Activated naive CD8-positive, alpha-beta T cell treated with anti-CD3 and anti-CD28 coated beads, Interleukin-2, amount 10 ng/mL, durations not matched to agents 7 days and 5 days (primary cell): ENCODE data around the gene TLE1. TPM values are rescaled to one million over a fixed set of nuclear protein-coding genes. Genes with fewer than 3 reads are reported as not detected.
"Not testable (repeated sequence)": the region's sequence is repeated elsewhere in the genome, so short reads cannot be mapped to it uniquely, and the experiment has no call there.

Experiments
- ATAC-seq: fragments of 150-1000 bp; cut with Tn5 transposase; one replicate; pipeline ENCODE4 v1.10.0; 2021; ENCODE audit warnings: low read depth, moderate library complexity
- POLR2A ChIA-PET: fragments of 350-600 bp; sonication (Branson Sonifier 250); formaldehyde crosslinking; loops from one replicate; lab custom pipeline; 2021; ENCODE audit warnings: antibody characterized with exemption; lab: Charles Lee
- DNase-seq: peaks from one replicate; pipeline ENCODE4 v3.0.0; 2021
- H3K27ac Mint-ChIP-seq: one replicate; pipeline ENCODE4 v1.8.0; 2022; ENCODE audit warnings: mild to moderate bottlenecking, mixed read lengths
- H3K27me3 Mint-ChIP-seq: one replicate; pipeline ENCODE4 v1.8.0; 2022; ENCODE audit warnings: mild to moderate bottlenecking, moderate library complexity, mixed read lengths
- H3K36me3 Mint-ChIP-seq: one replicate; pipeline ENCODE4 v1.8.0; 2021; ENCODE audit warnings: mild to moderate bottlenecking, mixed read lengths
- H3K4me1 Mint-ChIP-seq: one replicate; pipeline ENCODE4 v1.8.0; 2021; ENCODE audit warnings: mixed read lengths
- H3K4me3 Mint-ChIP-seq: one replicate; pipeline ENCODE4 v1.8.0; 2022; ENCODE audit warnings: mild to moderate bottlenecking, moderate library complexity, mixed read lengths
- H3K9me3 Mint-ChIP-seq: one replicate; pipeline ENCODE4 v1.8.0; 2021; ENCODE audit warnings: mixed read lengths
- total RNA-seq, 2 experiments: library from RNA; stranded (reverse); gene quantifications; one replicate each; pipeline ENCODE4 v1.2.3, GENCODE V29; 2021

Gene TLE1
- total RNA-seq, 2 experiments from 2014 or later: 0.43 to 0.91 TPM

DNA sequence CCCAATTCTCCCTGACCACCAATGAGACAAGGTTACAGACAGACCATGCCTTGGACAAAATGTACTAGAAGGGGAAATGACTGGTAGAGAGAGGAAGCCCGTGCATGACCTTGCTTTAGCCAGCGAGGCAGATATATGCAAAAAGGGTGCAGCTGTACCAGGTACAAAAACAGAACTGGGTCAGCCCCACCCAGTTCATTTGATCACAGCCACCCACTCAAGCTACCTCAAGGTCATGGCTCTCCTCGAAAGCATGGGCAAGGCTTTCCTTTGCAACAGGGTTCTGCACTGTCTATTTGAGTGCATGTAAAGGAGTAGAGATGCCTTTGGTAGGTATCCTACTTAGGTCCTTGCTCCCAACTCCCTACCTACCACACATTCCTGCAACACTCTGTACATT is 33.3 kb downstream of the TLE1 start:
- DNase-seq (no peak), ATAC-seq (no peak)
- Mint-ChIP-seq H3K4me3 (no peak overlapping the region), H3K27ac (no peak overlapping the region), H3K4me1 (no peaks in the 10 kb centered on the region), H3K27me3 (no peaks in the 10 kb centered on the region), H3K36me3 (no peaks in the 10 kb centered on the region), H3K9me3 (no peaks in the 10 kb centered on the region)
- POLR2A ChIA-PET: no interaction called here

DNA sequence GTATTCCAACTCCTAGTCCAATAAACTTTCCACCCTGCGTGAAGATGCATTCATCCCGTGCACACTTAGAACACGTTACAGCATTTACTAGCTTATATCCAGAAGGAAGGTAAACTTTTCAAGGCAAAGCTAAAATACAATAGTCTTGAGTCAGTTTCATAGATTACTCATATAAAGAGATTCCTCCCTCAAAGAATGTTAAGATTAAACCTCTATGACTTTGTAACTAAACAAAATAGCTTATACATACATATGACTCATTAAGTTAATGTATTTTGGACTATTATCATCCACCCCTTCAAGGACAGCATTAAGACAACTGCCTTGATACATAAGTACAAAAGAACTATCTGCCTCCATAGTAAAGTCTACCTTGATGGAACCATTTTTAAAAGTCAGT is 36.1 kb downstream of the TLE1 start:
- DNase-seq: no peak
- no peaks in the 10 kb centered on the region for H3K36me3 Mint-ChIP-seq
- H3K4me3 Mint-ChIP-seq: no peak overlapping the region
- H3K27ac Mint-ChIP-seq: no peak overlapping the region
- POLR2A ChIA-PET: no interaction called here
- H3K4me1 Mint-ChIP-seq: no peaks in the 10 kb centered on the region
- no peaks in the 10 kb centered on the region for H3K9me3 Mint-ChIP-seq
- ATAC-seq: no peak
- no peaks in the 10 kb centered on the region for H3K27me3 Mint-ChIP-seq

DNA sequence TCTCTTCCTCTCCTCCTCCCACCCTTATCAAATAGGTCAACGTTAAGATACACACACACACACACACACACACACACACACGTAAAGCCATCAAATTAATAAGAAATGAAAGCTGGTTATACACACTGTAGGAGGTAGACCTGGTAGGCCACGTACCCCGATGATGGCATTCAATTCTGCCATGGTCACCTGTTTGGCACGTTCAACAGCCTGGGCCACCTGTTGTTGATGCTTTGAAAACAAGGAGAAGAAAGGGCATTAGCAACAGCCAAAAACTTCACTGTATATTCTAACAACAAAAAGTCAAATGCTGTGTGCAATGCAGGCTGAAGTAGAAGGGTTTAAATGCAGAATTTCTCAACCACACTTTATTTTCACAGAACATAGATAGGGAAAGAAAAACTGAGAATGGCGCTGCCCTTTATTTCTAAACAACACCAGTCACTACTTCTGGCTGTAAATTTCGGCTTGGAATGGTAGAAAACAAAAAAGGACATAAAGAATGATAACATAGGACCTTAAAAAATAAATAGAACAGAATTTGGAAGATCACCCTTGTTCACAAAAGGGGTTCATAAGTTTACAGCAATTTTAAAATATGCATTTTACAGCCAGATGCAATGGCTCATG is 37.2 kb downstream of the TLE1 start:
- H3K27ac Mint-ChIP-seq: no peak overlapping the region
- POLR2A ChIA-PET: no interaction called here
- H3K36me3 Mint-ChIP-seq: no peaks in the 10 kb centered on the region
- ATAC-seq: no peak
- H3K27me3 Mint-ChIP-seq: no peaks in the 10 kb centered on the region
- no peaks in the 10 kb centered on the region for H3K4me1 Mint-ChIP-seq
- DNase-seq: no peak
- H3K4me3 Mint-ChIP-seq: no peak overlapping the region
- H3K9me3 Mint-ChIP-seq: no peaks in the 10 kb centered on the region

DNA sequence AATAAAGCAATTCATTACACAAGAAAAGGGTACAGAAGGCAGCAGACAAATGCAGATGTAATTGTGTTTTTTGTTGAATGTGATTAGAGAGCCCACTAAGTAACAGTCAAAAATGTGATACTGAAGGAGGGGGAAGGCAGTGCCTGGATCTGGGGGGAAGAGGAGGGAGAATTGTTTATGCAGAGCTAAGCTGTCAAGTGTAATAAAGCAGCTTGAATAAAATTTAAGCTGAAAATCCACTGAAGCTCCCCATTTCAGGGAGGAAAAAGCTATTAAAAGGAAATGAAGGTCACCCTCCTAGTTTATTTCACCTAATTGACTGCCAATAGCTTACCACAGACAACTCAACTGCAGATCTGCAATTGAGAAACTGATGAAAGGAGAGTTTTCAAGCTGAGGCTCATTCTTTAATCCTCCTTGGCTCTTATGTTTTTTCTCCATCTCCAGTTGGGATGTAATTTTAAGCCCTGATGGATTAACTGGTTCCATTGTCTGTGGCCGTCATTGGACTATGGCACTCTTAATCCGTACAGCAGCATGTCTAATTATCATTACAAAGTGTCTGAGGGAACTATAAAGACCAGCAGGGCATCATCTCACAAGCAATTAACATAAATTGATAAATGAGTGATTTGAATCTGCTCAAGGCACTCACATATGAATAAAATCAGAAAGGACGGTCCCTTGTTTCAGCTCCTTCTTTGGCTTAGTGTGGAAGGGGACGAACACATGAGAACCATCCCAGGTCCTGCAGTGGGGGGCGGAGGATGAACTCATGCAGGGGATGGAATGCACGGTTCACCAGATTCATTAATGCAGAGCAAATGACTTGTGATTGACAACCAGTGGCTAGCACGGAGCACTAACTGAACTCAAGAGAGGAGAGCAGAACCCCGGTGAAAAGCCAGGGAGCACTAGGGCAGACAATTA is 38.5 kb downstream of the TLE1 start:
- no peak overlapping the region for H3K27ac Mint-ChIP-seq
- no peak for ATAC-seq
- no peaks in the 10 kb centered on the region for H3K9me3 Mint-ChIP-seq
- no peak for DNase-seq
- H3K4me1 Mint-ChIP-seq: no peaks in the 10 kb centered on the region
- H3K36me3 Mint-ChIP-seq: no peaks in the 10 kb centered on the region
- POLR2A ChIA-PET: no interaction called here
- no peaks in the 10 kb centered on the region for H3K27me3 Mint-ChIP-seq
- H3K4me3 Mint-ChIP-seq: no peak overlapping the region

DNA sequence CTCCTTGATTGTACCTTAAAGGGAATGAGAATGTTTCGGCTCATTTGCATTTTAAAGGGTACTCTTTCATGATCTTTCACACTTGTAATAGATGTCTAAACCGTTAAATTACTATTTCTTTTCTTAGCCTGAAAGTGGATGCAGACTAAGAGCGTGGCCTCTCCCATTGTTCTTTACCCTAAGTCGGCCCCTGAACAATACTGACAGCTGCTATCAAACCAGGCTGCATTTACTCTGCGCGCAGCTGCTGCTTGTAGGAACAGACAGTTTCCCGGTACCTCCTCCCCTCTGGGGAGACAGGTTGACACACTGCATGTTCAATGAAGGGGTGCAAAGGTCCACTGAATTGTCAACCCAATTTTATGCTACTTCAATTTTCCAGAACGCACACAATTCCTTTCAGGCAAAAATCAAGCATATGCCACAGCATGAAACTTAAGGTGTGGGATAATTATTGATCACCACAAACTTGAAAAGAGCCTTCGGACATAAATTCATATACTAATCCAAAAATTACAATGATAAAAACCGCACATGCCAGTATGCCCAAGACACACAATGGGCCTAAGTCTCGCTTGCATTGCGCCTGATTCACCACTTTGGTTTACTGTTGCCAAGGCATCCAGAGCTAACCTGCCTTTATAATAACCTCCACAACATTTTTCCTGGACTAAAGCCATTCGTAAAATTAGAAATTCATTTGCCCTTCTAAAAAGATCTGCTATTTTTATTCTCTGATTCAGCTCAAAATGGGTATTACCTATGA is 39.7 kb downstream of the TLE1 start:
- ATAC-seq: no peak
- Mint-ChIP-seq H3K4me3 (no peak overlapping the region), H3K27ac (no peak overlapping the region), H3K9me3 (no peaks in the 10 kb centered on the region), H3K4me1 (no peaks in the 10 kb centered on the region), H3K27me3 (no peaks in the 10 kb centered on the region), H3K36me3 (no peaks in the 10 kb centered on the region)
- POLR2A ChIA-PET: no interaction called here
- DNase-seq: no peak

DNA sequence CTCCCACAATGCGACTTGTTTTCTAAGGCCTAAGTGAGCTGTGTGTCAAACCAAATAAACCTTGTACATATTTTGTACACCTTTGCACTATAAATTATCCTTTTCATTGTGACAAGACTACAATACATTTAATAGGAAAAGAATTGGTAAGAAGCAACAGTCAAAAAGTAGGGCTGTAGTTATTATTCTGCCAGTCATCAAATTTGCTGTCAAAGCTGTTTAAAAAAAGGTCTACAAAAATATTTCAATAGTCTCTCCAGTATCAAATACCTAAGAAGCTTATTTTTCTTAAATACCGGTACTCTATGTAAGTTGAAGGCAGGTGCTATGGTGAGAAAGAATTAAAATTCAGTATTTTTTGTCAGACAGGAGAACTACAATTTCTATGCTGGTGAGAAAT is 40.5 kb downstream of the TLE1 start:
- H3K36me3 Mint-ChIP-seq: no peaks in the 10 kb centered on the region
- no peaks in the 10 kb centered on the region for H3K9me3 Mint-ChIP-seq
- no peak for DNase-seq
- POLR2A ChIA-PET: no interaction called here
- H3K27me3 Mint-ChIP-seq: no peaks in the 10 kb centered on the region
- no peaks in the 10 kb centered on the region for H3K4me1 Mint-ChIP-seq
- no peak for ATAC-seq
- no peak overlapping the region for H3K4me3 Mint-ChIP-seq
- H3K27ac Mint-ChIP-seq: no peak overlapping the region

DNA sequence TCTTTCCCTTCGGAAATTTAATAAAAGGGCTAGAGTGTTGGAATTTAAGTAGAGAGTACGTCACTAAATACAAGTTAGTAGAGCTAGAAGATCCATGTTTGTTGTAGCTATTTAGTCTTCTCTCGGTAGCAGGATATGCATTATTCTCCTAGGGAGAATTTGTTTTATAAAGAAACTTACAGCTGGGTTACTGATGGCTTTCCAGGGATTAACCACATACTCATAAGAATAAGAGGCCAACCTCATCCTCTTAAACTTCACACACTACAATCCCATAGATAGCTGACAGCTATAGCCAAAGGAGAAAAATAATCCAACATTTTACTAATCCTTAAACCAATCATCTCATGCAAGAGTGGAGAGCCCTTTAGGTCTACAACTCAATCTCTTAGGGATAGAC is 43.0 kb downstream of the TLE1 start:
- H3K4me3 Mint-ChIP-seq: no peak overlapping the region
- H3K9me3 Mint-ChIP-seq: no peaks in the 10 kb centered on the region
- DNase-seq: no peak
- no peaks in the 10 kb centered on the region for H3K4me1 Mint-ChIP-seq
- POLR2A ChIA-PET: no interaction called here
- no peak overlapping the region for H3K27ac Mint-ChIP-seq
- ATAC-seq: no peak
- H3K27me3 Mint-ChIP-seq: no peaks in the 10 kb centered on the region
- no peaks in the 10 kb centered on the region for H3K36me3 Mint-ChIP-seq

DNA sequence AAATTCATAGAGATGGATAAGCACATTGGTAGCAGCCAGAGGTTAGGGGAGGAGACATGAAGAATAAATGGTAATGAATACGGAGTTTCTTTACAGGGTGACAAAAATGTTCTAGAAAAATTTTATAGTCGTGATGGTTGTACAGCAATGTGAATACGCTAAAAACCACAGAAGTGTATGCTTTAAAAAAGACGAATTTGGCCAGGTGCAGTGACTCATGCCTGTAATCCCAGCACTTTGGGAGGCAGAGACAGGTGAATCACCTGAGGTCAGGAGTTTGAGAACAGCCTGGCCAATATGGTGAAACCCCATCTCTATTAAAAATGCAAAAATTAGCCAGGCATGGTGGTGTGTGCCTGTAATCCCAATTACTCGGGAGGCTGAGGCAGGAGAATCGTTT is 44.8 kb downstream of the TLE1 start:
- DNase-seq, H3K4me1 Mint-ChIP-seq, H3K27ac Mint-ChIP-seq, POLR2A ChIA-PET, H3K9me3 Mint-ChIP-seq, H3K4me3 Mint-ChIP-seq, H3K27me3 Mint-ChIP-seq, ATAC-seq, H3K36me3 Mint-ChIP-seq: not testable (repeated sequence)

DNA sequence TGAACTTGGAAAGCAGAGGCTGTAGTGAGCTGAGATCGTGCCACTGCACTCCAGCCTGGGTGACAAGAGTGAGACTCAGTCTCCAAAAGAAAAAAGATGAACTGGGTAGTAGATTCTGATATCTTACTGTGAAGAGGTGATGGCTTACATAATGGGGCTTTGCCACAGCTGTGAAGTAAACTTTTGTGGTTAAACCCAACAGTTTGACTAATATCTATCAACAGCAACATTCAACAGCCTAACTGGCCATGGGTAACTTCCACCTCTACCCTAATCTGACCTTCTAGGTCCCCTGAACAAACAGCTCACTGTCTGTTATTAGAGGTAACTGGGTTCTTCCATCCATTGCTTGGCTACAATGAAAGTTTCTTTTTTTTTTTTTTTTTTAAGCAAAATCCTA is 52.1 kb downstream of the TLE1 start:
- Mint-ChIP-seq H3K4me3 (no peak overlapping the region), H3K27me3 (no peaks in the 10 kb centered on the region), H3K9me3 (no peaks in the 10 kb centered on the region), H3K36me3 (no peaks in the 10 kb centered on the region), H3K27ac (no peak overlapping the region), H3K4me1 (no peaks in the 10 kb centered on the region)
- DNase-seq (no peak), ATAC-seq (no peak)
- POLR2A ChIA-PET: interaction anchor here (0.6 kb wide), 1 partner anchor 628 kb away, joined by 3 read pairs; no protein-coding TSS in a partner anchor

DNA sequence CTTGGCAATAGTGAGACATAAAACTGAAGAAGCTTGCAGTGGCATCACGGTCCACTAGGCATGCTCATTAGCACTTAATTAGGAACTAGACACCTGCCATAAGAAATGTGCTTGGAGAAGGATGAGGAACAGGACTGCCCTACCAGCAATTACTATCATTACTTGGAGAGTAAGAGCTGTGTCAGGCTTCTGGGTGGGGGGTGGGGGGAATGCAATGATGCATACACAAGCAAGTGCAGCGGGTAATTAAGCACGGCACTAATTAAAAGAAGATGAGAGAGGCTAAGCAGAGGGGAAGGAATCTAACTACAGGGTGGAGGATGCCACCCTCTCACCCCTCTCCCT is 53.1 kb downstream of the TLE1 start:
- Mint-ChIP-seq H3K9me3 (no peaks in the 10 kb centered on the region), H3K27ac (no peak overlapping the region), H3K36me3 (no peaks in the 10 kb centered on the region), H3K4me3 (no peak overlapping the region), H3K27me3 (no peaks in the 10 kb centered on the region), H3K4me1 (no peaks in the 10 kb centered on the region)
- ATAC-seq: no peak
- DNase-seq: no peak
- POLR2A ChIA-PET: no interaction called here

DNA sequence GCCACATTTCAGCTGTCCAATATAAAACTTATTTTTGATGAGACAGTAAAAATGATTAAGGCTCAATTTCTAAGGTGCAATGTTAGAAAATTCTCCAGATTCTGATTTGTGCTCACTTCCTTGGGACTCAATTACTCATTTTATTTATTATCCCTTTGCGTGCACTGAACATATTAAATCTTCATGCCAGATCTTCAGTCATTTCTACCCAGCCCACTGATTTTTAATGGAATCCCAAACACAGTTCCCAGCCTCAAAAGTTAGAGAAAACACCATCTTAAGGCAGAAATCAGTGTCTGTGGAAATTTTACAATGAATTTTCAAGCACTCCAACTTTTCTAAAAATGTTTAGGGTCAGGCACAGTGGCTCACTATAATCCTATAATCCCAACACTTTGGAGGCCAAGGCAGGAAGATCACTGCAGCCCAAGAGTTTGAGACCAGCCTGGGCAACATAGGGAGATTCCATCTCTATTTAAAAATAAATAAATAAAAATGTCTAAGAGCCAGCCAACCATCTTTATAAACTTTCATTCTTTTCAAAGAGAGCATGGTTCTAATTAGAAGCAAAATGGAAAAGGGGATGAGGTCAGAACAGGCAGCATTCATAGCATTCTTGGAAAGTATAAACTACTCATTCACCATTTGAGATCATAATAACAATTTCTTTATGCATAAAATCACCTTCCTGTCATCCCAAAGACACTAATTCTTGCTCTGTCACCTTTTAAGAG is 53.7 kb downstream of the TLE1 start:
- Mint-ChIP-seq H3K9me3 (no peaks in the 10 kb centered on the region), H3K27me3 (no peaks in the 10 kb centered on the region), H3K36me3 (no peaks in the 10 kb centered on the region), H3K27ac (no peak overlapping the region), H3K4me3 (no peak overlapping the region), H3K4me1 (no peaks in the 10 kb centered on the region)
- ATAC-seq: no peak
- POLR2A ChIA-PET: no interaction called here
- no peak for DNase-seq

DNA sequence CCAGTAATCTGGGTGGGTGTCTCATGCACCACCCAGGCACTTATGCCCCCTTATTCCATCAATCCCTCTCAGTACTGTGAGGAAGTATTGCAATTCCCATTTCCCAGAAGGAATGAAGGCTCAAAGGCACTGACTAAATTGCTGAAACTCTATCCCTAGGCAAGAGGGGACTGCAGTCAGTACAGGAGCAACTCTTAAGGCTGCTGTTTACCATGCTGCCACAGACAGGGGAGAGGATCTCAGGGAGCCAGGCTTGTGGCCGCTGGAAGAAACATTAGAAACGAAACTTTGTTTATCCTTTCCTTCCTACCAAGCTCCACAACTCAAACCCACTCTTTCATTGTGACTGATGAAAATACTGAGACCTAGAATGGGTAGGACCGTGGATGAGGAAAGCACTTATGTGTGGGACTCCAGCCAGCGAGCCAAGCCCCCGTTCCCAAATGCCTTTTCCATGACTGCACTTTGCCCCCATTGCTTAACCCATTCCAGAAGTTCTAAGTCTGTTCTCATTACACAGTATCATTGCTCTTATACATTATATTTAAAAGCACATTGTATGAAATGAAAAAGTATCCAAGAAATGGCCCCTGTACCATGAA is 54.3 kb downstream of the TLE1 start:
- no peak overlapping the region for H3K4me3 Mint-ChIP-seq
- POLR2A ChIA-PET: no interaction called here
- no peaks in the 10 kb centered on the region for H3K36me3 Mint-ChIP-seq
- ATAC-seq (no peak), DNase-seq (no peak)
- H3K27ac Mint-ChIP-seq: no peak overlapping the region
- no peaks in the 10 kb centered on the region for H3K27me3 Mint-ChIP-seq
- H3K9me3 Mint-ChIP-seq: no peaks in the 10 kb centered on the region
- no peaks in the 10 kb centered on the region for H3K4me1 Mint-ChIP-seq
